Measurements from ENCODE around the gene ANKRD37.

The ANKRD37 gene

GRCh38 chr4:185379326-185380295, 17.0 kb upstream of the ANKRD37 start:
- no peaks in the 10 kb centered on the region for H3K4me1 ChIP-seq (ENCODE audit: control insufficient read depth in 1 of 2, insufficient read depth in 2 of 2, low read length in 2 of 2)
- no peak overlapping the region for H3K4me3 ChIP-seq (ENCODE audit: low read depth in 1 of 2, low read length in 2 of 2)
- no peaks in the 10 kb centered on the region for H3K27me3 ChIP-seq (ENCODE audit: control insufficient read depth in 1 of 2, insufficient read depth in 2 of 2, low read length in 2 of 2)
- H3K36me3 ChIP-seq (ENCODE audit: control insufficient read depth in 1 of 2, insufficient read depth in 2 of 2, low read length in 2 of 2): no peaks in the 10 kb centered on the region
- H3K27ac ChIP-seq (ENCODE audit: low read depth, low read length): no peak overlapping the region
- H3K9me3 ChIP-seq (ENCODE audit: control insufficient read depth in 1 of 2, low read length in 2 of 2): peaks cover 0 to 2% of the 10 kb centered on the region in 2 donors
- H3K9ac ChIP-seq (ENCODE audit: low read depth in 1 of 2, low read length in 2 of 2): no peak overlapping the region

- Histone ChIP-seq H3K27ac (ENCODE audit: low read depth, low read length) (no peak overlapping the region), H3K36me3 (ENCODE audit: control insufficient read depth in 1 of 2, insufficient read depth in 2 of 2, low read length in 2 of 2) (no peaks in the 10 kb centered on the region), H3K4me3 (ENCODE audit: low read depth in 1 of 2, low read length in 2 of 2) (no peak overlapping the region), H3K4me1 (ENCODE audit: control insufficient read depth in 1 of 2, insufficient read depth in 2 of 2, low read length in 2 of 2) (no peaks in the 10 kb centered on the region), H3K9me3 (ENCODE audit: control insufficient read depth in 1 of 2, low read length in 2 of 2) (peaks cover 0 to 2% of the 10 kb centered on the region in 2 donors), H3K27me3 (ENCODE audit: control insufficient read depth in 1 of 2, insufficient read depth in 2 of 2, low read length in 2 of 2) (no peaks in the 10 kb centered on the region), H3K9ac (ENCODE audit: low read depth in 1 of 2, low read length in 2 of 2) (no peak overlapping the region)
Measured at GRCh38 chr4:185380320-185380719, 16.3 kb upstream of the ANKRD37 start.

- no peak overlapping the region for H3K4me3 ChIP-seq (ENCODE audit: low read depth in 1 of 2, low read length in 2 of 2)
- no peak overlapping the region for H3K9ac ChIP-seq (ENCODE audit: low read depth in 1 of 2, low read length in 2 of 2)
Measured at GRCh38 chr4:185381288-185382196, 15.1 kb upstream of the ANKRD37 start.

GRCh38 chr4:185382754-185383153, 13.9 kb upstream of the ANKRD37 start:
- Histone ChIP-seq H3K27me3 (ENCODE audit: control insufficient read depth in 1 of 2, insufficient read depth in 2 of 2, low read length in 2 of 2) (no peaks in the 10 kb centered on the region), H3K4me3 (ENCODE audit: low read depth in 1 of 2, low read length in 2 of 2) (no peak overlapping the region), H3K27ac (ENCODE audit: low read depth, low read length) (no peak overlapping the region)

More at GRCh38 chr4:185381288-185382196, 15.1 kb upstream of the ANKRD37 start:
- no peaks in the 10 kb centered on the region for H3K36me3 ChIP-seq (ENCODE audit: control insufficient read depth in 1 of 2, insufficient read depth in 2 of 2, low read length in 2 of 2)
- H3K27ac ChIP-seq (ENCODE audit: low read depth, low read length): no peak overlapping the region
- H3K4me1 ChIP-seq (ENCODE audit: control insufficient read depth in 1 of 2, insufficient read depth in 2 of 2, low read length in 2 of 2): no peaks in the 10 kb centered on the region
- no peaks in the 10 kb centered on the region for H3K27me3 ChIP-seq (ENCODE audit: control insufficient read depth in 1 of 2, insufficient read depth in 2 of 2, low read length in 2 of 2)
- peaks cover 0 to 2% of the 10 kb centered on the region in 2 donors for H3K9me3 ChIP-seq (ENCODE audit: control insufficient read depth in 1 of 2, low read length in 2 of 2)

GRCh38 chr4:185383451-185383850, 13.2 kb upstream of the ANKRD37 start:
- no peaks in the 10 kb centered on the region for H3K36me3 ChIP-seq (ENCODE audit: control insufficient read depth in 1 of 2, insufficient read depth in 2 of 2, low read length in 2 of 2)
- no peaks in the 10 kb centered on the region for H3K27me3 ChIP-seq (ENCODE audit: control insufficient read depth in 1 of 2, insufficient read depth in 2 of 2, low read length in 2 of 2)
- H3K27ac ChIP-seq (ENCODE audit: low read depth, low read length): no peak overlapping the region
- no peak overlapping the region for H3K9ac ChIP-seq (ENCODE audit: low read depth in 1 of 2, low read length in 2 of 2)
- H3K9me3 ChIP-seq (ENCODE audit: control insufficient read depth in 1 of 2, low read length in 2 of 2): peaks cover 0 to 2% of the 10 kb centered on the region in 2 donors
- H3K4me1 ChIP-seq (ENCODE audit: control insufficient read depth in 1 of 2, insufficient read depth in 2 of 2, low read length in 2 of 2): no peaks in the 10 kb centered on the region
- no peak overlapping the region for H3K4me3 ChIP-seq (ENCODE audit: low read depth in 1 of 2, low read length in 2 of 2)

More at GRCh38 chr4:185382754-185383153, 13.9 kb upstream of the ANKRD37 start:
- Histone ChIP-seq H3K4me1 (ENCODE audit: control insufficient read depth in 1 of 2, insufficient read depth in 2 of 2, low read length in 2 of 2) (no peaks in the 10 kb centered on the region), H3K36me3 (ENCODE audit: control insufficient read depth in 1 of 2, insufficient read depth in 2 of 2, low read length in 2 of 2) (no peaks in the 10 kb centered on the region), H3K9ac (ENCODE audit: low read depth in 1 of 2, low read length in 2 of 2) (no peak overlapping the region), H3K9me3 (ENCODE audit: control insufficient read depth in 1 of 2, low read length in 2 of 2) (peaks cover 0 to 2% of the 10 kb centered on the region in 2 donors)

- H3K27me3 ChIP-seq (ENCODE audit: control insufficient read depth in 1 of 2, insufficient read depth in 2 of 2, low read length in 2 of 2): no peaks in the 10 kb centered on the region
- no peaks in the 10 kb centered on the region for H3K4me1 ChIP-seq (ENCODE audit: control insufficient read depth in 1 of 2, insufficient read depth in 2 of 2, low read length in 2 of 2)
- no peaks in the 10 kb centered on the region for H3K36me3 ChIP-seq (ENCODE audit: control insufficient read depth in 1 of 2, insufficient read depth in 2 of 2, low read length in 2 of 2)
- H3K4me3 ChIP-seq (ENCODE audit: low read depth in 1 of 2, low read length in 2 of 2): no peak overlapping the region
- H3K9me3 ChIP-seq (ENCODE audit: control insufficient read depth in 1 of 2, low read length in 2 of 2): peaks cover 0 to 2% of the 10 kb centered on the region in 2 donors
- no peak overlapping the region for H3K9ac ChIP-seq (ENCODE audit: low read depth in 1 of 2, low read length in 2 of 2)
- H3K27ac ChIP-seq (ENCODE audit: low read depth, low read length): no peak overlapping the region
Measured at GRCh38 chr4:185384061-185384460, 12.6 kb upstream of the ANKRD37 start.

- Histone ChIP-seq H3K9me3 (ENCODE audit: control insufficient read depth in 1 of 2, low read length in 2 of 2) (peaks cover 0 to 2% of the 10 kb centered on the region in 2 donors), H3K36me3 (ENCODE audit: control insufficient read depth in 1 of 2, insufficient read depth in 2 of 2, low read length in 2 of 2) (no peaks in the 10 kb centered on the region), H3K27me3 (ENCODE audit: control insufficient read depth in 1 of 2, insufficient read depth in 2 of 2, low read length in 2 of 2) (no peaks in the 10 kb centered on the region), H3K4me1 (ENCODE audit: control insufficient read depth in 1 of 2, insufficient read depth in 2 of 2, low read length in 2 of 2) (no peaks in the 10 kb centered on the region), H3K4me3 (ENCODE audit: low read depth in 1 of 2, low read length in 2 of 2) (no peak overlapping the region), H3K27ac (ENCODE audit: low read depth, low read length) (no peak overlapping the region), H3K9ac (ENCODE audit: low read depth in 1 of 2, low read length in 2 of 2) (no peak overlapping the region)
Measured at GRCh38 chr4:185384930-185385331, 11.7 kb upstream of the ANKRD37 start.

GRCh38 chr4:185387957-185388356, 8.7 kb upstream of the ANKRD37 start:
- Histone ChIP-seq H3K4me1 (ENCODE audit: control insufficient read depth in 1 of 2, insufficient read depth in 2 of 2, low read length in 2 of 2) (no peaks in the 10 kb centered on the region), H3K27ac (ENCODE audit: low read depth, low read length) (no peak overlapping the region), H3K4me3 (ENCODE audit: low read depth in 1 of 2, low read length in 2 of 2) (no peak overlapping the region), H3K36me3 (ENCODE audit: control insufficient read depth in 1 of 2, insufficient read depth in 2 of 2, low read length in 2 of 2) (no peaks in the 10 kb centered on the region), H3K27me3 (ENCODE audit: control insufficient read depth in 1 of 2, insufficient read depth in 2 of 2, low read length in 2 of 2) (no peaks in the 10 kb centered on the region), H3K9ac (ENCODE audit: low read depth in 1 of 2, low read length in 2 of 2) (no peak overlapping the region), H3K9me3 (ENCODE audit: control insufficient read depth in 1 of 2, low read length in 2 of 2) (no peaks in the 10 kb centered on the region)

GRCh38 chr4:185390941-185391340, 5.7 kb upstream of the ANKRD37 start:
- Histone ChIP-seq H3K36me3 (ENCODE audit: control insufficient read depth in 1 of 2, insufficient read depth in 2 of 2, low read length in 2 of 2) (no peaks in the 10 kb centered on the region), H3K4me1 (ENCODE audit: control insufficient read depth in 1 of 2, insufficient read depth in 2 of 2, low read length in 2 of 2) (peaks cover 6 to 7% of the 10 kb centered on the region in 2 donors), H3K27ac (ENCODE audit: low read depth, low read length) (no peak overlapping the region), H3K9me3 (ENCODE audit: control insufficient read depth in 1 of 2, low read length in 2 of 2) (no peaks in the 10 kb centered on the region), H3K27me3 (ENCODE audit: control insufficient read depth in 1 of 2, insufficient read depth in 2 of 2, low read length in 2 of 2) (no peaks in the 10 kb centered on the region), H3K9ac (ENCODE audit: low read depth in 1 of 2, low read length in 2 of 2) (no peak overlapping the region), H3K4me3 (ENCODE audit: low read depth in 1 of 2, low read length in 2 of 2) (no peak overlapping the region)

- H3K4me3 ChIP-seq (ENCODE audit: low read depth in 1 of 2, low read length in 2 of 2): no peak overlapping the region
- H3K27ac ChIP-seq (ENCODE audit: low read depth, low read length): no peak overlapping the region
- H3K9me3 ChIP-seq (ENCODE audit: control insufficient read depth in 1 of 2, low read length in 2 of 2): no peaks in the 10 kb centered on the region
- H3K4me1 ChIP-seq (ENCODE audit: control insufficient read depth in 1 of 2, insufficient read depth in 2 of 2, low read length in 2 of 2): peaks cover 6 to 10% of the 10 kb centered on the region in 2 donors
- H3K36me3 ChIP-seq (ENCODE audit: control insufficient read depth in 1 of 2, insufficient read depth in 2 of 2, low read length in 2 of 2): no peaks in the 10 kb centered on the region
- H3K9ac ChIP-seq (ENCODE audit: low read depth in 1 of 2, low read length in 2 of 2): no peak overlapping the region
- H3K27me3 ChIP-seq (ENCODE audit: control insufficient read depth in 1 of 2, insufficient read depth in 2 of 2, low read length in 2 of 2): no peaks in the 10 kb centered on the region
Measured at GRCh38 chr4:185392156-185392555, 4.5 kb upstream of the ANKRD37 start.

All from duodenal mucosa (tissue), 2 donors.